Activated naive CD4-positive, alpha-beta T cell treated with Interleukin-2 at 50 U/mL for 16 hours (primary cell): ENCODE measurements around the gene TAOK1.
A peak's percentile ranks its signal among the peaks of the same experiment; 100 is the strongest.
"Not testable (repeated sequence)": the region's sequence is repeated elsewhere in the genome, so short reads cannot be mapped to it uniquely, and the experiment has no call there.

Experiments used
- DNase-seq: peaks from one replicate; pipeline ENCODE4 v3.0.0-alpha.2; 2020

TAOK1 gene

GRCh38 chr17:29555840-29556239, 165.7 kb downstream of the TAOK1 start:
- DNase-seq: no peak

GRCh38 chr17:29557085-29557738, 167.0 kb downstream of the TAOK1 start:
- DNase-seq: no peak

GRCh38 chr17:29557739-29558116, 167.6 kb downstream of the TAOK1 start:
- DNase-seq: no peak

GRCh38 chr17:29558139-29558538, 168.0 kb downstream of the TAOK1 start:
- DNase-seq: not testable (repeated sequence)

- DNase-seq: no peak
These were observed 169.5 kb downstream of the TAOK1 start for GRCh38 chr17:29559640-29560039.

GRCh38 chr17:29560316-29560715, 170.2 kb downstream of the TAOK1 start:
- no peak for DNase-seq

GRCh38 chr17:29561554-29562517, 171.7 kb downstream of the TAOK1 start:
- no peak for DNase-seq

GRCh38 chr17:29562615-29563014, 172.5 kb downstream of the TAOK1 start:
- no peak for DNase-seq

- no peak for DNase-seq
These were observed 173.7 kb downstream of the TAOK1 start for GRCh38 chr17:29563816-29564215.

GRCh38 chr17:29565643-29566472, 175.7 kb downstream of the TAOK1 start:
- DNase-seq: peak; percentile 61

GRCh38 chr17:29566473-29567303, 176.5 kb downstream of the TAOK1 start, which contains the start of gene ABHD15:
Gene ABHD15, minus strand, starts transcription at chr17:29567037. Its CDS starts 71 bp downstream, at chr17:29566966.
- DNase-seq: peak; percentile 64

GRCh38 chr17:29567304-29567553, 177.1 kb downstream of the TAOK1 start:
- DNase-seq: no peak

GRCh38 chr17:29567554-29568330, 177.6 kb downstream of the TAOK1 start:
- DNase-seq: peak; percentile 81

GRCh38 chr17:29568331-29569244, 178.4 kb downstream of the TAOK1 start, which contains the start of gene TP53I13:
Gene TP53I13, plus strand, starts transcription at chr17:29568701. Its CDS starts 58 bp downstream, at chr17:29568759.
- peak; percentile 91 for DNase-seq

- DNase-seq: no peak
These were observed 179.2 kb downstream of the TAOK1 start for GRCh38 chr17:29569245-29569950.

GRCh38 chr17:29570521-29570920, 180.4 kb downstream of the TAOK1 start:
- DNase-seq: no peak

GRCh38 chr17:29571486-29571882, 181.3 kb downstream of the TAOK1 start:
- DNase-seq: no peak

GRCh38 chr17:29571883-29572681, 181.9 kb downstream of the TAOK1 start:
- DNase-seq: no peak
